Measurements from ENCODE around the gene IGSF21.

Gene IGSF21

GRCh38 chr1:18407166-18408045 lies 299.8 kb downstream of the IGSF21 start:
- TF ChIP-seq CTCF (IDR thresholded peaks at IDR 0.05; ENCODE audit: low read depth, low read length, missing control alignments): no peak
- H3K4me3 ChIP-seq (replicated peaks; ENCODE audit: low read depth, low read length): no peak overlapping the region
- DNase-seq (ENCODE audit: extremely low read depth, low read depth): no peak

GRCh38 chr1:18408656-18409370 lies 301.2 kb downstream of the IGSF21 start:
- no peak overlapping the region for H3K4me3 ChIP-seq (replicated peaks; ENCODE audit: low read depth, low read length)
- DNase-seq (ENCODE audit: extremely low read depth, low read depth): no peak
- TF ChIP-seq CTCF (IDR thresholded peaks at IDR 0.05; ENCODE audit: low read depth, low read length, missing control alignments): no peak

- TF ChIP-seq CTCF (IDR thresholded peaks at IDR 0.05; ENCODE audit: low read depth, low read length, missing control alignments): no peak
- no peak for DNase-seq (ENCODE audit: extremely low read depth, low read depth)
- H3K4me3 ChIP-seq (replicated peaks; ENCODE audit: low read depth, low read length): no peak overlapping the region
Measured at GRCh38 chr1:18409609-18410237, 302.1 kb downstream of the IGSF21 start.

- H3K4me3 ChIP-seq (replicated peaks; ENCODE audit: low read depth, low read length): no peak overlapping the region
- no peak for DNase-seq (ENCODE audit: extremely low read depth, low read depth)
- no peak for TF ChIP-seq CTCF (IDR thresholded peaks at IDR 0.05; ENCODE audit: low read depth, low read length, missing control alignments)
Measured at GRCh38 chr1:18410407-18410806, 302.8 kb downstream of the IGSF21 start.

GRCh38 chr1:18411321-18411720 lies 303.7 kb downstream of the IGSF21 start:
- DNase-seq (ENCODE audit: extremely low read depth, low read depth): no peak
- no peak for TF ChIP-seq CTCF (IDR thresholded peaks at IDR 0.05; ENCODE audit: low read depth, low read length, missing control alignments)
- no peak overlapping the region for H3K4me3 ChIP-seq (replicated peaks; ENCODE audit: low read depth, low read length)

GRCh38 chr1:18411820-18412641 lies 304.4 kb downstream of the IGSF21 start:
- no peak overlapping the region for H3K4me3 ChIP-seq (replicated peaks; ENCODE audit: low read depth, low read length)
- TF ChIP-seq CTCF (IDR thresholded peaks at IDR 0.05; ENCODE audit: low read depth, low read length, missing control alignments): no peak
- no peak for DNase-seq (ENCODE audit: extremely low read depth, low read depth)

All from HFF-Myc (cell line).